Esophagus (tissue), 2 donors: Measurements from ENCODE around the gene FNDC8. TPM values are rescaled to one million over a fixed set of nuclear protein-coding genes. Genes with fewer than 3 reads are reported as not detected.

Source experiments
- H3K27ac ChIP-seq, 2 donors: one replicate each; pipeline ENCODE4 v1.5.1; 2013; ENCODE audit warnings: low read depth in 2 of 2, mild to moderate bottlenecking in 2 of 2, inconsistent platforms in 1 of 2, low read length in 1 of 2, moderate library complexity in 1 of 2
- H3K27me3 ChIP-seq, 2 donors: one replicate each; pipeline ENCODE4 v1.6.1; 2013; ENCODE audit warnings: low read length in 2 of 2, control low read depth in 1 of 2, mild to moderate bottlenecking in 1 of 2; ENCODE audit not compliant: insufficient read depth in 2 of 2, control insufficient read depth in 1 of 2
- H3K36me3 ChIP-seq, 2 donors: one replicate each; pipeline ENCODE4 v1.6.1; 2013; ENCODE audit warnings: low read length in 1 of 2; ENCODE audit not compliant: control insufficient read depth in 2 of 2, insufficient read depth in 2 of 2
- H3K4me1 ChIP-seq, 2 donors: one replicate each; pipeline ENCODE4 v1.6.1; 2013; ENCODE audit warnings: low read length in 1 of 2; ENCODE audit not compliant: control insufficient read depth in 2 of 2, insufficient read depth in 2 of 2
- H3K4me3 ChIP-seq, 2 donors: one replicate each; pipeline ENCODE4 v1.5.1; 2013; ENCODE audit warnings: low read length in 2 of 2, mild to moderate bottlenecking in 2 of 2, low read depth in 1 of 2, moderate library complexity in 1 of 2
- H3K9me3 ChIP-seq, 2 donors: one replicate each; pipeline ENCODE4 v1.6.1; 2013; ENCODE audit warnings: mild to moderate bottlenecking in 2 of 2, low read depth in 1 of 2, low read length in 1 of 2, moderate library complexity in 1 of 2; ENCODE audit not compliant: control insufficient read depth in 2 of 2, insufficient read depth in 1 of 2
- WGBS, 2 donors: extraction: QIAGEN DNeasy Blood & Tissue Kit; methylation state at CpG; one replicate each; pipeline ENCODE4 v1.1.7; 2013; 5-methylcytosine and 5-hydroxymethylcytosine counted together
- polyA plus RNA-seq, 2 donors: library from polyadenylated mRNA; stranded (reverse); fragments of 200-250 nt; gene quantifications; one replicate each; pipeline ENCODE4 v1.2.3, GENCODE V29; 2013
- donor health status: healthy with polysubstance abuse.
- donor health status: Bipolar disorder and iron deficiency.

FNDC8 gene
- polyA plus RNA-seq: under 1 TPM; 0.02 to 0.10 TPM

DNA sequence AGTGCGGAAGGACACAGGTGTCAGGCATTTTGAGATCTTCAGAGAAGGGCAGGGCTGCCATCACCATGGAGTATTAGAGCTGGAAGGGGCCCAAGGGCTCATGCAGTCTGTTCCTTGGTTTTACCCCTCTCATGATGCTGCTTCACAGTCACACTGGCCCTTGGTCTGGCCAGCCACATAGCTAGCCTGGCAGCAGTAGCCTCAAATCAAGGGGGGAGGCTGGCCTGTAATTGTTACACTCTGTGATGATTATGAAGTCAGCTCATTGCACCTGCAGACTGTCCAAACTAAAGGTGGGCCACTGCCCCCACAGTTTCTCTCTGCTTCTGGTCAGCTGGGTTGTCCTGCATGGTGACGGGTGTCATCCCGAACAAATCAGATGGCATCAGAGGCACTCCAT, at the start of gene FNDC8:
TSS of gene FNDC8 (plus strand) at position 301 of the 400 bp plus-strand sequence. CDS start at position 380, 79 bp downstream.
- peaks cover 3% of the 10 kb centered on the region in 2 donors for H3K4me1 ChIP-seq
- H3K27me3 ChIP-seq: no peaks in the 10 kb centered on the region
- H3K9me3 ChIP-seq: no peaks in the 10 kb centered on the region
- H3K27ac ChIP-seq: no peak within 1 kb of the TSS
- 88 to 93% methylated on average over 3 of the region's 3 CpGs for WGBS, 2 donors
- no peaks in the 10 kb centered on the region for H3K36me3 ChIP-seq
- H3K4me3 ChIP-seq: no peak within 1 kb of the TSS

DNA sequence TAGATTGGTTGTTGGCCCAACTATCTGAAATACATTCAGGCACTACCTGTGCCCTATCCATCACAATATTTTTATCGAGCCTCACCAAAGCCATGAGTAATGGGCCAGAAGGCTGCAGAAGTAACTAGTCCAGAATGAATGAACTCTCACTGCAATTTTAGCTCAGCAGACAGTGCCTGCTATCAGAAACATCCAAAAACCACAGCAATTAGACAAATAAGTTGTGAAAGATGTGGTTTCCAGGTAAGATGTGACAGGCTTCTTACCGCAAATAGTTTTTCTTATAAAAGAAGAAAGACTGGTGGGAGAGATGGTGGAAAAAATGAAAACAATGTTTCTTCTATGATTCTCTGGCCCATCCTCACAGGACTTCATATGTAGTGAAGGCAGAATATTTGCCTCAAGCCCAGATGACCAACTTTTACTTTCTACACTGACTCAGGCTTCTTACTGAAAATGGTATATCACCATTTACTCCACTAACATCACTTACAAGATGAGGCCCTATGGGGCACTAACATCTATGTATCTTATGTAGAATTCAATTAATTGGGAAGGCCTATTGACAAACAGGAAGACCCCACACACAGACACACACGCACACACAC, 48.1 kb upstream of the FNDC8 start:
- 81 to 82% methylated on average over 3 of the region's 3 CpGs for WGBS, 2 donors

DNA sequence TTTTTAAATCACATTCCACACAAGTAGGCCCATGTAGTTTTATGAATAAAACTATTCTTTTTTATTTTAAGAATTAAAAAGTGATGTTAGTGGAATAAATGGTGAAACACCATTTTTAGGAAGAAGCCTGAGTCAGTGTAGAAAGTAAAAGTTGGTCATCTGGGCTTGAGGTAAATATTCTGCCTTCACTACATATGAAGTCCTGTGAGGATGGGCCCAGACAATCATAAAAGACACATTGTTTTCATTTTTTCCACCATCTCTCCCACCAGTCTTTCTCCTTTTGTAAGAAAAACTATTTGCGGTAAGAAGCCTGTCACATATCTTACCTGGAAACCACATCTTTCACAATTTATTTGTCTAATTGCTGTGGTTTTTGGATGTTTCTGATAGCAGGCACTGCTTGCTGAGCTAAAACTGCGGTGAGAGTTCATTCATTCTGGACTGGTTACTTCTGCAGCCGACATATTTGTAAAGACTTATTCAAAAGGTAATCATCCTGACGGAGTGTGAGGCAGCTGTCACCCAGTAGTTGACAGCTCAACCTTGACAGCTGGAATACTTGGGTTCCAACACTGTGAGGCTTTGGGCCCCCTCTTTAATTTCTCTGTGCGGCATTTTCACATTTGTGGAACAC, 47.3 kb upstream of the FNDC8 start:
- Histone ChIP-seq H3K4me1 (no peaks in the 10 kb centered on the region), H3K27me3 (no peaks in the 10 kb centered on the region), H3K36me3 (no peaks in the 10 kb centered on the region), H3K27ac (peak overlapping the region in 1 of 2 donors; percentile 49), H3K4me3 (no peak overlapping the region), H3K9me3 (no peaks in the 10 kb centered on the region)
- WGBS, 2 donors: 51 to 64% methylated on average over 5 of the region's 5 CpGs

More for the DNA sequence above, 48.1 kb upstream of the FNDC8 start:
- H3K9me3 ChIP-seq: no peaks in the 10 kb centered on the region
- no peaks in the 10 kb centered on the region for H3K36me3 ChIP-seq
- no peak overlapping the region for H3K4me3 ChIP-seq
- peaks cover 0 to 1% of the 10 kb centered on the region in 2 donors for H3K4me1 ChIP-seq
- H3K27me3 ChIP-seq: no peaks in the 10 kb centered on the region
- H3K27ac ChIP-seq: no peak overlapping the region

DNA sequence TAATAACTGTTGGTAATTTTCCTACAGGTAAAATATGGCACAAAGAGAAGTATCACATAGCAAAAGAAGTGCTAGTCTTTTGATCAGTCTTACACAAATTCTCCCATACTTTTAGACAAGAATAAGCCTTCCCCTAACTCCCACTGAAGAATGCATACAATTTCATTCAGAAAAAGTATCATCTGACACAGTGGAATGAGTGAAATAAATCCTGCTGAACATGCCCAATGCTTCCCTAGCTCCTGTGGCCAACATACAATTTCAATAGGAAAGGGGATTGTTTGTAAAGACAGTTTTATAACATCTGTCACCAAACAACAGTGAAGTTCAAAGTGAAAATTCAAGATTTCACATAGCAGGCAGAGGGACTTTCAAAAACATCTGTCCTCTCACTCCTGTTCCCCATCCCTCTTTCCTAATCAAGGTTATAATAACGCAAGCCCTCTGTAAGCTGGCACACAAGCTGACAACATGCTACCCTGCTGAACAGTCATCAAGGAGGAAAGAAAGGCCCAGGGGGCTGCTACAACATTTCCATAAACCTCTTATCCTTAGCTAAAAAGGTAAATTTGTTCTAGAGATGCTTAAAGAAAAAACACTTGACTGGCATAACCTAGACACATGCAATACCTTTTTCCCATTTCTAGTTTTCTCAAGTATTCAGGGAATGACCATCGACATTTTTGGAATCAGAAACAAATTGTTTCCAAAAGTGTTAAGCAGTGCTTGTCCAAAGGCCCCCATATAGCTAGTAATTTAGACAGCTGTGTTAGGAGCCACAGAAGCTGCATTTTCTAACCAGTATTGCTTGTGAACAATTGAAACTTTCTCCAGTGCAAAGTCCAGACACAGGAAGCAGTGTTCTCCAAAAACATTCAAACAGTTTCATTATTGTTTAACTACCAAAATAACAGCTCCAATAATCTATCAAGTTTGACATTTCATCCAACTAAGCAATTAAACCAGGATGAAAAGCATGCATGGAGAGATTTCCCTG, 46.4 kb upstream of the FNDC8 start:
- Histone ChIP-seq H3K27ac (no peak overlapping the region), H3K9me3 (no peaks in the 10 kb centered on the region), H3K27me3 (no peaks in the 10 kb centered on the region), H3K4me3 (no peak overlapping the region), H3K4me1 (no peaks in the 10 kb centered on the region), H3K36me3 (no peaks in the 10 kb centered on the region)
- 59 to 78% methylated on average over 2 of the region's 2 CpGs for WGBS, 2 donors

DNA sequence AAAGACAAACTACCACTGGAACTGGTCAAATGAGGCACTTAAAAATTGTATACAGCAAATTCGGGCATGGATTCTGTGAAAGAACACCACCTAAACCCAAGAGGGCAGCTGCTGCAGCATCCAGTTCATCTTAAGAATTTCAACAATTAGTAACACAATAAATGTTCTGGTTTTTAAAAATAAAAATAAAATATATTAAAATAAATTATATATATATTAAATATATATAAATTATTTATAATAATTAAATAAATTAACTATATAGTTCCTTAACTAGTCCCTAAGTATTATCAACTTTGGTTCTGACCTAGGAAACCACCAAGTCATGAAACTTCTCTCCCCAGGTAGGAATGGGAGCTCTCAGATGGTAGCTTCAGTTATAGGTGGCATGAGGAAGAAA, 44.5 kb upstream of the FNDC8 start:
- no peaks in the 10 kb centered on the region for H3K36me3 ChIP-seq
- no peak overlapping the region for H3K4me3 ChIP-seq
- H3K27me3 ChIP-seq: no peaks in the 10 kb centered on the region
- H3K9me3 ChIP-seq: no peaks in the 10 kb centered on the region
- H3K4me1 ChIP-seq: no peaks in the 10 kb centered on the region
- 81 to 96% methylated on average over 1 of the region's 1 CpG for WGBS, 2 donors
- no peak overlapping the region for H3K27ac ChIP-seq

DNA sequence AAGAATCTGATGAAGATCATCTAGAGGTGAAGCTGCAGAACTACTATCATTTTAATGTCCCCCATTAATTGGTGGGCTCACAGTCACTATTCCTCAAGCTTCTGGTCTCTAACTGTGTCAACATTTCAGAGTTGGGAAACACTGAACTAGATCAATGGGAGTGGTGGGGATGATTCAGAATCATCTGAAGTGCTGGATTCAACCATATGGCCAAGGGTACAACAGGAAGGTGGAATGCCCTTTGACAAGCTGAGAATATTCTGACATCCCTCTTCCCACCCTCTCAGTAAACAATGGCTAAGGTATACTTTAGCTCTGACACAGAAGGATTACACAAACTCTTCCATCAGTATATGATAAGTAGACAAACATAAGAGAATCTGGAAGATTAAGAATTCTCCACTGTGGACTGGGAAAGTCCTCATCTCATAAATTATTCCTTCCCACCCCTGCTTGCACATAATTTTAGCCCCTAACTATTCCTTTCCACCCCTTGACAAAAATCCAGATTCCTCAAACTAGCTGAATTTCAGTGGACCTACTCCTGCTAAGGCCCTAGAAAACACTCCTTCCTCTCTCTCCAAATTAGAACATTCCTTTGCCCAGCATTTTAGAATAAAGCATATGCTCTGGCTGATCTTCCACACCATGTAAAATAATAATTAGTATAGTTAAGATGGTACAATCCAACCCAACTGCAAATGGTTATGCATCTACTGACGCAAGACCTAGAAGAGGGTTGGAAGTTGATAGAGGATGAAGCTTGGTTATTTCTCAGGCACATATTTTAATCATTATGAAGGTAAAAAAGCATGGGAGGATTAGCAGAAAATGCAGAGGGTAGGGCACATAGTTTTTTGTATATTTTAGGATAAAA, 41.6 kb upstream of the FNDC8 start:
- H3K36me3 ChIP-seq: no peaks in the 10 kb centered on the region
- no peaks in the 10 kb centered on the region for H3K4me1 ChIP-seq
- H3K9me3 ChIP-seq: no peaks in the 10 kb centered on the region
- no peaks in the 10 kb centered on the region for H3K27me3 ChIP-seq
- H3K27ac ChIP-seq: peak overlapping the region in 1 of 2 donors; percentile 4
- WGBS, 2 donors: 90 to 97% methylated on average over 1 of the region's 1 CpG
- H3K4me3 ChIP-seq: no peak overlapping the region

DNA sequence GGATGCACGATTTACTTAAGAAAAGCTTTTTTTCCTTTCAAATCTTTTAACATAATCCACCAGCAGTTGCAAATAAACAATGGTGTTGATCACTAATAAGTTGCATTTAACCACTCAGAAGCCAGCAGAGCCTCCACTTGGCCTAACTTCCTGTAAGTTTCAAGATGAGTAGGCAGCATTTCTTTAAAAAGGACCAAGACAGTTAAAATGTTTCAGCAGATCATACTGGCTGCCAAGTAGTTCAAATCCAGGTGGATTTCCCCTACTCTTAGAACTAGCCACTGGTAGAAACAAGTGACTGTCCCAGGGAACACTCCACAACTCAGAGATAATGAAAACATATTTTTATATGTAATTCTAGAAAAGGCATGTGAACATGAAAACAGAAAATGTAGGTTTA, 40.9 kb upstream of the FNDC8 start:
- no peaks in the 10 kb centered on the region for H3K36me3 ChIP-seq

DNA sequence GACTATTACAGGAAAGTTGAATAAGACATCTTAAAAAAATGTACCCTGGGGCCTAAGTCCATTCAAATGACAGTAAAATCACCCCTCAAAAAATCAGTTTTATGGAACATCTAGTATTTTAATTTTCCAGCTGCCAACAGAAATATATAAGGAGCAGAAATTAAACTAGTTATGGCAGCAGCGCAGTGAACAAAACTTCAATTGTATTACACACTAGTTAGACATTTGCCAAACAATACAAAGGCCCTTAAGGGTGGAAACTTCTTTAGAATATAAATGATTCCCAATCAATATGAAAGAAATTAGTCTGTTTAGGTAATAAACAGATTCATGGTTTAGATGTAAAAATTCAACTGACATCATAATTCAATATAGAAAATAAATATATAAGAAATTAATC, 39.8 kb upstream of the FNDC8 start:
- no peak overlapping the region for H3K27ac ChIP-seq
- no peak overlapping the region for H3K4me3 ChIP-seq
- no peaks in the 10 kb centered on the region for H3K36me3 ChIP-seq
- no peaks in the 10 kb centered on the region for H3K4me1 ChIP-seq
- WGBS, 2 donors: 91 to 97% methylated on average over 1 of the region's 1 CpG
- H3K27me3 ChIP-seq: no peaks in the 10 kb centered on the region
- H3K9me3 ChIP-seq: no peaks in the 10 kb centered on the region

More for the DNA sequence above, 40.9 kb upstream of the FNDC8 start:
- Histone ChIP-seq H3K27ac (no peak overlapping the region), H3K4me3 (no peak overlapping the region), H3K4me1 (no peaks in the 10 kb centered on the region), H3K9me3 (no peaks in the 10 kb centered on the region), H3K27me3 (no peaks in the 10 kb centered on the region)
- 45 to 63% methylated on average over 1 of the region's 1 CpG for WGBS, 2 donors
